ENCODE measurements around the gene DOC2A.

DOC2A gene

DNA sequence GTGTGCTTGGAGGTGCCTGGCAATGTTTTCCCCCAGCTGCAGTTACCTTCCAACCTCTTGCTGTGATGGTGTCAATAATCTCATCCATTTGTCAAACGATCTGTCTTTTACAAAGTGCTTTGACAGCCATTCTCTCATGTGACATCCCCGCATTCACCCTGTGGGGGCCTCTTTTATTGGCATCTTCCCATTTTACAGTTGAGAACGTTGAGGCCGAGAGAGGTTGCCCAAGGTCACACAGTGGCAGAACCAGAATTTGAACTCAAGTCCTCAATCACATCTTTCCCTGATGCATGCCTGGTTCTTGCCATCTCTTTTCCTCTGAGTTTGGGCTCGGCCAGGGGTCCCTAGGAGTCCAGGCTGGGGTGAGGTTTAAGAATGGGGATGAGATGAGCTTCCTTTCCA, 35.7 kb downstream of the DOC2A start:
- Histone ChIP-seq H3K4me1 (ENCODE audit: control insufficient read depth in 5 of 5, insufficient read depth in 5 of 5, low read length in 5 of 5) (peaks cover 14 to 69% (median 39%) of the 10 kb centered on the region in 5 donors), H3K27ac (ENCODE audit: low read depth, low read length) (peak overlapping the region; percentile 69), H3K4me3 (ENCODE audit: low read depth in 1 of 5, low read length in 5 of 5) (peak overlapping the region; percentile 86 to 98 (median 90))

DNA sequence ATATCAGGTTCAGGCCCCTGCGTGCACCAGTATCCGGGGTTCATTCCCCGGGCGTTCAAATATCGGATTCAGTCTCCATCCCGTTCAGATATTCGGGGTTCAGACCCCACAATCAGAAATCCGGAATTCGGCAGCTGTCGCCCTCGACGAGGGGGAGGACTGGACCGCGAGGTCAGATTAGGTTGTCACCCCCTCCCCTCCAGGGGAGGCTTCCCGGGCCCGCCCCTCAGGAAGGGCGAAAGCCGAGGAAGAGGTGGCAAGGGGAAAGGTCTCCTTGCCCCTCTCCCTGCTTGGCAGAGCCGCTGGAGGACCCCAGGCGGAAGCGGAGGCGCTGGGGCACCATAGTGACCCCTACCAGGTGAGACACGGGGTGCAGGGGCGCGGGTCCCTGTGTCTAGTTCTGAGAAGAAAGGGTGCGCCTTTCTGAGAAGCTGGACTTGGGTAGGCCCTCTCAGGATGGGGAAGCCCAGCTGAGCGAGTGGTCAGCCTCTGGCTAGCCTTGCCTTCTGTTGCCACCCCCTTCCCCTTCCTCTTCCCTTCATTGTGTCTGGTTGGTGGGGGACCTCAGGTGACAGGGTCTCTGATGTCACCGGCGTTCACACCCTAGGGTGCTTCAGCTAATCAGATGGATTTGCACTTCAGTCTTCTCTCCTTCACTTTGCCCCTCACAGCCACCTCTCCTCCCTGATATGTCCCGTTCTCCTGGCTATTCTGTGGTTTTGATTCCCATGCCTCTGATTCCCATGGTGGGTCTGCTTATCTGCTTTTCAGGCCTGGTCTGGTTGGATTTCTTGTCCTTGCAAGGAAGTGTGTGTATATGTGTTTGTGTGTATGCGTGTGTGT, 36.3 kb downstream of the DOC2A start:
- peak overlapping the region; percentile 81 to 93 (median 87) for H3K9ac ChIP-seq (ENCODE audit: low read length in 5 of 5)
- H3K36me3 ChIP-seq (ENCODE audit: control insufficient read depth in 5 of 5, insufficient read depth in 5 of 5, low read length in 5 of 5), result peaks cover 0 to 37% (median 25%) of the 10 kb centered on the region in 5 donors
- peak overlapping the region; percentile 69 for H3K27ac ChIP-seq (ENCODE audit: low read depth, low read length)
- H3K4me1 ChIP-seq (ENCODE audit: control insufficient read depth in 5 of 5, insufficient read depth in 5 of 5, low read length in 5 of 5), result peaks cover 12 to 62% (median 39%) of the 10 kb centered on the region in 5 donors
- H3K4me3 ChIP-seq (ENCODE audit: low read depth in 1 of 5, low read length in 5 of 5), result peak overlapping the region; percentile 86 to 98 (median 90)
- no peaks in the 10 kb centered on the region for H3K27me3 ChIP-seq (ENCODE audit: control insufficient read depth in 5 of 5, insufficient read depth in 4 of 5, low read length in 5 of 5)
- H3K9me3 ChIP-seq (ENCODE audit: control insufficient read depth in 5 of 5, low read length in 5 of 5), result no peaks in the 10 kb centered on the region

More for the DNA sequence above, 35.7 kb downstream of the DOC2A start:
- no peaks in the 10 kb centered on the region for H3K27me3 ChIP-seq (ENCODE audit: control insufficient read depth in 5 of 5, insufficient read depth in 4 of 5, low read length in 5 of 5)
- H3K9ac ChIP-seq (ENCODE audit: low read length in 5 of 5), result peak overlapping the region; percentile 81 to 93 (median 87)
- H3K36me3 ChIP-seq (ENCODE audit: control insufficient read depth in 5 of 5, insufficient read depth in 5 of 5, low read length in 5 of 5), result peaks cover 5 to 37% (median 28%) of the 10 kb centered on the region in 5 donors
- H3K9me3 ChIP-seq (ENCODE audit: control insufficient read depth in 5 of 5, low read length in 5 of 5), result no peaks in the 10 kb centered on the region

DNA sequence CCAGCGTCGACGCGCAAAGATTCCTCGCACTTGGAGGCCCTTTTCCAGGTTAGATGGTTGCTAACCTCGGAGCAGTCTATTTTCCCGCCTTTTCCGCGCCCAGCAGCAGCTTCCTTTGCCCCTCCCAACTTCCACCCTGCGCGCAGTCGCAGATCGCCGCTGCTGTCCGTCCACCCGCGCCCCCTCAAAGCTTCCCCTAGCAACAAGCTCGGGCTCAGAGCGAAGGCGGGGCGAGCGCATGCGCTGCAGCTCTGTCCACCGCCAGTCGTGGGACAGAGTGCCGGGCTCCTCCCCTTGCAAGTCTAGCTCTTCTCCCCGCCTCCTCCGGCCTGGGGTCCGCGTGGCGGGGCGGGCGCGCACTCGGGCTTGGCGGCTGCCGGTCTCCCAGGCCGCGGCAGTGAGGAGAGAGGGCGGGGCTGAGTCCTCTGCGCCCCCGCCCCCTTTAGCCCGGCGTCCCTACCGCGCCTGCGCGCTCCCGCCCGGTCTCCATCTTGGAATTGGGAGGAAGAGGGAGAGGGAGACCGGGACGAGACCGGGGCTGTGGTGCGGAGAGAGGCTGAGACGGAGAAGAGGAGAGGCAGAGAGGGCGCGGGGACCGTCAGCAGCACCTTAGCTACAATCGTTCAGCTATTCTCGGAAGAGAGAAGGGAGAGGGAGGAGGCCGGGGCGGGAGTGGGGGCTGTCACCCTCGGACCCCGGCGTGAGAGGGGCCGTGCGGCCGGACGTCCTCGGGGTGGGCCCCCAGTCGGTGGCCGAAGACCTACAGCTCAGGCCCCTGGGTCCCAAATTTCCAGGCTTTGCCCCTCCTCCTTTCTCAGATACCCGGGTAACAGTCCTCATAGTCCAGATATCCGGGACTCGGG, 37.2 kb downstream of the DOC2A start, which contains the start of gene TAOK2:
Gene TAOK2 (plus strand): TSS at position 485 of the 863 bp plus-strand sequence. CDS start 3,905 bp downstream, outside the sequence.
- H3K27me3 ChIP-seq (ENCODE audit: control insufficient read depth in 5 of 5, insufficient read depth in 4 of 5, low read length in 5 of 5), result no peaks in the 10 kb centered on the region
- H3K36me3 ChIP-seq (ENCODE audit: control insufficient read depth in 5 of 5, insufficient read depth in 5 of 5, low read length in 5 of 5), result peaks cover under 1 to 36% (median 22%) of the 10 kb centered on the region in 5 donors
- peak within 1 kb of the TSS; percentile 81 to 93 (median 87) for H3K9ac ChIP-seq (ENCODE audit: low read length in 5 of 5)
- H3K4me3 ChIP-seq (ENCODE audit: low read depth in 1 of 5, low read length in 5 of 5), result peak within 1 kb of the TSS; percentile 86 to 98 (median 90)
- H3K9me3 ChIP-seq (ENCODE audit: control insufficient read depth in 5 of 5, low read length in 5 of 5), result no peaks in the 10 kb centered on the region
- H3K27ac ChIP-seq (ENCODE audit: low read depth, low read length), result peak within 1 kb of the TSS; percentile 69
- H3K4me1 ChIP-seq (ENCODE audit: control insufficient read depth in 5 of 5, insufficient read depth in 5 of 5, low read length in 5 of 5), result peaks cover 12 to 53% (median 39%) of the 10 kb centered on the region in 5 donors

DNA sequence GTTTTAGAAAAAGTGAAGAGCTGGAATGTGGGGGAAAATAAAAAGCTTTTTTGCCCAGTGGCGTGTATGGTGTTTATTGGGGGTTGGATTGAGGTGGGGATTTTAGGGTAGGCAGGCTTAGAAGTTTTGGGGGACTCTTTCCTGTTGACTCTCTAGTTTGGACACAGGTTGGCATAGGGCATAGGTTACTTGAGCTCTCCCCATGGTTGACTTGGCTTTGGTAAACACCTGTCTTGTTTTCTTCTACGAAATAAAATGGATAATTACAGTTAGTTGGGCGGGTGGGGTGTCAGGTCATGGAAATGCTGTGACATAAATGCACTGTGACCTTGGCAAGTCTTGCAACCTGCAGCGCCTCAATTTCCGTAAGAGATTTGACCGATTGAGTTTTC, 37.8 kb downstream of the DOC2A start:
- Histone ChIP-seq H3K4me3 (ENCODE audit: low read depth in 1 of 5, low read length in 5 of 5) (peak overlapping the region in 2 of 5 donors; percentile 13 to 14), H3K27ac (ENCODE audit: low read depth, low read length) (peak overlapping the region; percentile 16), H3K27me3 (ENCODE audit: control insufficient read depth in 5 of 5, insufficient read depth in 4 of 5, low read length in 5 of 5) (no peaks in the 10 kb centered on the region), H3K4me1 (ENCODE audit: control insufficient read depth in 5 of 5, insufficient read depth in 5 of 5, low read length in 5 of 5) (peaks cover 12 to 47% (median 39%) of the 10 kb centered on the region in 5 donors), H3K36me3 (ENCODE audit: control insufficient read depth in 5 of 5, insufficient read depth in 5 of 5, low read length in 5 of 5) (peaks cover 6 to 36% (median 22%) of the 10 kb centered on the region in 5 donors), H3K9ac (ENCODE audit: low read length in 5 of 5) (no peak overlapping the region), H3K9me3 (ENCODE audit: control insufficient read depth in 5 of 5, low read length in 5 of 5) (no peaks in the 10 kb centered on the region)

DNA sequence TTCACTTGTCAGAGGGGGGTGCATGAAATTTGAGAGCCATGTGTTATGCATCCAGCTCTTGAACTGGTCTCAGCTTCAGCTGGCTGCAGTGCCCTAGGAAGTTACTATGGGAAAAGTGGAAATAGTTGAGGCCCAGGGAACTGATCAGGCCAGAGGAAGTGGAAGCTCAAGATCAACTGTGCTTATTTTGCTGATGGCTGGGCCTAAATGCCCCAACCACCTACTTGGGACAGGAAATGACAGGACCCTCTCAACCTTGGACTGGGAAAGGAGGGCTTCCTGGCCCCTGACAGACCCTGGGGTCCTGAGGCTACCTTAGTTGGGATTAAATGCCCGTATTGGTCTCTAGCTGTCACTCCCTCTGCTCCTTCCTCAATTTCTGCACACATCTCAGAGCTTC, 38.3 kb downstream of the DOC2A start:
- peaks cover 6 to 34% (median 21%) of the 10 kb centered on the region in 5 donors for H3K36me3 ChIP-seq (ENCODE audit: control insufficient read depth in 5 of 5, insufficient read depth in 5 of 5, low read length in 5 of 5)
- H3K9ac ChIP-seq (ENCODE audit: low read length in 5 of 5), result no peak overlapping the region
- no peaks in the 10 kb centered on the region for H3K27me3 ChIP-seq (ENCODE audit: control insufficient read depth in 5 of 5, insufficient read depth in 4 of 5, low read length in 5 of 5)
- H3K9me3 ChIP-seq (ENCODE audit: control insufficient read depth in 5 of 5, low read length in 5 of 5), result no peaks in the 10 kb centered on the region
- peaks cover 12 to 42% (median 37%) of the 10 kb centered on the region in 5 donors for H3K4me1 ChIP-seq (ENCODE audit: control insufficient read depth in 5 of 5, insufficient read depth in 5 of 5, low read length in 5 of 5)
- H3K4me3 ChIP-seq (ENCODE audit: low read depth in 1 of 5, low read length in 5 of 5), result no peak overlapping the region
- peak overlapping the region; percentile 16 for H3K27ac ChIP-seq (ENCODE audit: low read depth, low read length)

DNA sequence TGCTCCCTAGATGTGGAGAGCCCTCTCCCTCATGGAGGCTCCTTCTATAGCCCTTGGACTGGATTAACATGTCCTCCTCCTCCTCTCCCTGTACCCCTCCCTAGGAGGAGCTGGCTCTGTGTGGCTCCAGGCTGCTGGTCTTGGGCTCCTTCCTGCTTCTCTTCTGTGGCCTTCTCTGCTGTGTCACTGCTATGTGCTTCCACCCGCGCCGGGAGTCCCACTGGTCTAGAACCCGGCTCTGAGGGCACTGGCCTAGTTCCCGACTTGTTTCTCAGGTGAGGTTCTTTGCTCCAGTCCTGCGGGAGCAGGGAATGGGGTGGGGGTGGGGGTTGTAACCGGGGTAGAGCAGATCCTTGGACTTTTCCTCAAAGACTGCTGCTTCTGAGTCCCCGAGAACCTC, 39.5 kb downstream of the DOC2A start:
- Histone ChIP-seq H3K9me3 (ENCODE audit: control insufficient read depth in 5 of 5, low read length in 5 of 5) (no peaks in the 10 kb centered on the region), H3K36me3 (ENCODE audit: control insufficient read depth in 5 of 5, insufficient read depth in 5 of 5, low read length in 5 of 5) (peaks cover 6 to 32% (median 21%) of the 10 kb centered on the region in 5 donors), H3K27me3 (ENCODE audit: control insufficient read depth in 5 of 5, insufficient read depth in 4 of 5, low read length in 5 of 5) (no peaks in the 10 kb centered on the region), H3K9ac (ENCODE audit: low read length in 5 of 5) (no peak overlapping the region), H3K27ac (ENCODE audit: low read depth, low read length) (no peak overlapping the region), H3K4me3 (ENCODE audit: low read depth in 1 of 5, low read length in 5 of 5) (no peak overlapping the region), H3K4me1 (ENCODE audit: control insufficient read depth in 5 of 5, insufficient read depth in 5 of 5, low read length in 5 of 5) (peaks cover 12 to 30% (median 27%) of the 10 kb centered on the region in 5 donors)

DNA sequence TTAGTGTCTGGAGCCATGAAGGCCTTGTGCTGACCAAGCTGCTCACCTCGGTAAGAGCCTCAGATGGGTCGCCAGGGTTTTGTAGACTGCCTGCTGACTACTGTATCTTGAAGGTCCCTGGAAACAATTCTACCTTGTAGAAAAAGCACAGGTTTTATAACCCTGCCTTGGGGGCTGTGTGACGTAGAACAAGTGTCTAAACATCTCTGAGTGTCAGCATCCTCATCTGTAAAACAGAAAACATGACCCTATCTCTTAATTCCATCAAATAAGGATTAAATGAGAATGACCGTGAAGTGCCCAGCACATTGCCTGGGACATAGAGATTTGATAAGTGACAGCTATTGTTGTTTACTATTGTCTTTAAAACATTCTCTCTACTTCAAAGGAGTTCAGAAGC, 42.6 kb downstream of the DOC2A start:
- no peaks in the 10 kb centered on the region for H3K9me3 ChIP-seq (ENCODE audit: control insufficient read depth in 5 of 5, low read length in 5 of 5)
- H3K4me3 ChIP-seq (ENCODE audit: low read depth in 1 of 5, low read length in 5 of 5), result no peak overlapping the region
- H3K27me3 ChIP-seq (ENCODE audit: control insufficient read depth in 5 of 5, insufficient read depth in 4 of 5, low read length in 5 of 5), result no peaks in the 10 kb centered on the region
- H3K4me1 ChIP-seq (ENCODE audit: control insufficient read depth in 5 of 5, insufficient read depth in 5 of 5, low read length in 5 of 5), result peaks cover 0 to 11% (median 8%) of the 10 kb centered on the region in 5 donors
- H3K36me3 ChIP-seq (ENCODE audit: control insufficient read depth in 5 of 5, insufficient read depth in 5 of 5, low read length in 5 of 5), result peaks cover 6 to 32% (median 21%) of the 10 kb centered on the region in 5 donors
- no peak overlapping the region for H3K9ac ChIP-seq (ENCODE audit: low read length in 5 of 5)
- no peak overlapping the region for H3K27ac ChIP-seq (ENCODE audit: low read depth, low read length)

DNA sequence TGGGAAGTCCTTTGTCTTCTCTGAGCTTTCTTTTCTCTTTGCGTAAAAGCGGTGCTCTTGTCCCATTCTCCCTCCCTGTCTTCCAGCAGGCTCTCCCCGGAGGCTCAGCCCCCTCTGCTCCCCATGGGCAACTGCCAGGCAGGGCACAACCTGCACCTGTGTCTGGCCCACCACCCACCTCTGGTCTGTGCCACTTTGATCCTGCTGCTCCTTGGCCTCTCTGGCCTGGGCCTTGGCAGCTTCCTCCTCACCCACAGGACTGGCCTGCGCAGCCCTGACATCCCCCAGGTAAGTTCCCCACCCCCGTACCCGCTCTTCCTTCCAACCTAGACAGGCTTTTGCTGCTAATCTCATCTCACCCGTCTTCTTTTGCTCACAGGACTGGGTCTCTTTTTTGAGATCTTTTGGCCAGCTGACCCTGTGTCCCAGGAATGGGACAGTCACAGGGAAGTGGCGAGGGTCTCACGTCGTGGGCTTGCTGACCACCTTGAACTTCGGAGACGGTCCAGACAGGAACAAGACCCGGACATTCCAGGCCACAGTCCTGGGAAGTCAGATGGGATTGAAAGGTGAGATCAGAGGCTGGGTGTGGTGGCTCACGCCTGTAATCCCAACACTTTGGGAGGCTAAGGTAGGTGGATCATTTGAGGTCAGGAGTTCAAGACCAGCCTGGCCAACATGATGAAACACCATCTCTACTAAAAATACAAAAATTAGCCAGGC, 47.6 kb downstream of the DOC2A start:
- peak overlapping the region; percentile 70 to 91 (median 84) for H3K9ac ChIP-seq (ENCODE audit: low read length in 5 of 5)
- H3K27me3 ChIP-seq (ENCODE audit: control insufficient read depth in 5 of 5, insufficient read depth in 4 of 5, low read length in 5 of 5), result no peaks in the 10 kb centered on the region
- H3K36me3 ChIP-seq (ENCODE audit: control insufficient read depth in 5 of 5, insufficient read depth in 5 of 5, low read length in 5 of 5), result peaks cover under 1 to 5% (median 4%) of the 10 kb centered on the region in 5 donors
- H3K4me3 ChIP-seq (ENCODE audit: low read depth in 1 of 5, low read length in 5 of 5), result peak overlapping the region; percentile 77 to 97 (median 86)
- no peaks in the 10 kb centered on the region for H3K9me3 ChIP-seq (ENCODE audit: control insufficient read depth in 5 of 5, low read length in 5 of 5)
- peaks cover 3 to 26% (median 24%) of the 10 kb centered on the region in 5 donors for H3K4me1 ChIP-seq (ENCODE audit: control insufficient read depth in 5 of 5, insufficient read depth in 5 of 5, low read length in 5 of 5)
- peak overlapping the region; percentile 88 for H3K27ac ChIP-seq (ENCODE audit: low read depth, low read length)

DNA sequence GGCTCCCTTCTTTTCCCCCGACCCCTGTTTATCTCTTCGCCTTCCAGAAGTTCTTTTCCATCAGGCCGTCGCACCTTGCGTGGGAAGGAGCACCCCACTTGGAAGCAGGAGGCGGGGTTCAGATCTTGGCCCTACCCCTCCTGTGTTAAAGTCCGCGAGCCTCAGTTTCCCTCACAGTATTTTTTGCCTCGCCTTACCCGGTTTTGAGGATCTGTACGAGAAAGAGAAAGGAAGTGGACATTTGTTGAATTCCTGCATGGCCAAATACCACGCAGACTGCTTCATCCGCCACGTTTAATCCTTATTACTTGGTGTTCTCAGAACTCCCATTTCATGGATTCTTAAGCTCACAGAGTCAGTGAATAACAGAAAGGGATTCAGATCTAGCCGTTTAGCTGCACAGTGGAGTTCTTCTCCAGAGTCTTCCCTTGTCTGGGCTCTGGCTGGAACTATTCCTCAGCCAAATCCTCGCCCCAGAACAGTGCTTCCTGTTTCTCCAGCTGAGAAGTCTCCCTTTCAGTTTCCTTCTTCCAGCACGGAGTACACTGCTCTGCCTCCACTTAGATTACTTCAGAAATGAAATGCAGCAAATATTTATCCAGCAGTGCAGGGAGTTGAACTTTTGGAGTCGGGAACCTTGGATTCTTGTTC, 48.4 kb downstream of the DOC2A start:
- Histone ChIP-seq H3K9me3 (ENCODE audit: control insufficient read depth in 5 of 5, low read length in 5 of 5) (no peaks in the 10 kb centered on the region), H3K4me1 (ENCODE audit: control insufficient read depth in 5 of 5, insufficient read depth in 5 of 5, low read length in 5 of 5) (peaks cover 3 to 26% (median 24%) of the 10 kb centered on the region in 5 donors), H3K27me3 (ENCODE audit: control insufficient read depth in 5 of 5, insufficient read depth in 4 of 5, low read length in 5 of 5) (no peaks in the 10 kb centered on the region), H3K4me3 (ENCODE audit: low read depth in 1 of 5, low read length in 5 of 5) (peak overlapping the region; percentile 77 to 97 (median 86)), H3K9ac (ENCODE audit: low read length in 5 of 5) (peak overlapping the region; percentile 70 to 91 (median 84)), H3K36me3 (ENCODE audit: control insufficient read depth in 5 of 5, insufficient read depth in 5 of 5, low read length in 5 of 5) (no peaks in the 10 kb centered on the region), H3K27ac (ENCODE audit: low read depth, low read length) (peak overlapping the region; percentile 88)
